Neuron (in vitro differentiated cells): ENCODE results near the gene NUDT8.

Source experiments
- H2AFZ ChIP-seq: one replicate; pipeline ENCODE4 v1.6.1; 2013; ENCODE audit warnings: low read depth, mild to moderate bottlenecking, inconsistent platforms, low read length, moderate library complexity
- H3K27me3 ChIP-seq: one replicate; pipeline ENCODE4 v1.6.1; 2013; ENCODE audit warnings: low read length; ENCODE audit not compliant: insufficient read depth
- H3K36me3 ChIP-seq: one replicate; pipeline ENCODE4 v1.6.1; 2013; ENCODE audit warnings: low read length; ENCODE audit not compliant: insufficient read depth
- H3K4me1 ChIP-seq: one replicate; pipeline ENCODE4 v1.6.1; 2013; ENCODE audit warnings: low read length; ENCODE audit not compliant: insufficient read depth
- H3K4me3 ChIP-seq: 2 replicates; pipeline ENCODE4 v1.5.1; 2013; ENCODE audit warnings: mild to moderate bottlenecking, low read length, moderate library complexity
- H3K9me3 ChIP-seq: one replicate; pipeline ENCODE4 v1.6.1; 2013; ENCODE audit warnings: low read length

NUDT8 gene

GRCh38 chr11:67585911-67586310 lies 43.8 kb downstream of the NUDT8 start:
- H3K4me3 ChIP-seq, result no peak overlapping the region
- H3K4me1 ChIP-seq, result peaks cover 33% of the 10 kb centered on the region
- no peaks in the 10 kb centered on the region for H3K9me3 ChIP-seq
- H3K27me3 ChIP-seq, result no peaks in the 10 kb centered on the region
- H2AFZ ChIP-seq, result no peak overlapping the region
- peaks cover 27% of the 10 kb centered on the region for H3K36me3 ChIP-seq

GRCh38 chr11:67584881-67585873 lies 44.6 kb downstream of the NUDT8 start:
- Histone ChIP-seq H3K4me3 (peak overlapping the region; percentile 83), H2AFZ (no peak overlapping the region), H3K27me3 (no peaks in the 10 kb centered on the region), H3K36me3 (peaks cover 27% of the 10 kb centered on the region), H3K4me1 (peaks cover 33% of the 10 kb centered on the region), H3K9me3 (no peaks in the 10 kb centered on the region)

- H3K9me3 ChIP-seq, result no peaks in the 10 kb centered on the region
These were observed 45.4 kb downstream of the NUDT8 start for GRCh38 chr11:67584205-67584880.

GRCh38 chr11:67583247-67584204 lies 46.2 kb downstream of the NUDT8 start, which contains the start of gene GSTP1:
TSS of gene GSTP1 (plus strand) at chr11:67583812. CDS start at chr11:67583844, 32 bp downstream.
- H3K27me3 ChIP-seq, result peaks cover 9% of the 10 kb centered on the region
- peaks cover 25% of the 10 kb centered on the region for H3K36me3 ChIP-seq
- H3K4me1 ChIP-seq, result peaks cover 33% of the 10 kb centered on the region
- H3K9me3 ChIP-seq, result no peaks in the 10 kb centered on the region
- peak within 1 kb of the TSS; percentile 83 for H3K4me3 ChIP-seq
- peak within 1 kb of the TSS; percentile 43 for H2AFZ ChIP-seq

More at GRCh38 chr11:67584205-67584880, 45.4 kb downstream of the NUDT8 start:
- H3K4me3 ChIP-seq, result peak overlapping the region; percentile 83
- H3K4me1 ChIP-seq, result peaks cover 33% of the 10 kb centered on the region
- H3K36me3 ChIP-seq, result peaks cover 25% of the 10 kb centered on the region
- no peak overlapping the region for H2AFZ ChIP-seq
- H3K27me3 ChIP-seq, result peaks cover 5% of the 10 kb centered on the region

GRCh38 chr11:67582011-67582410 lies 47.7 kb downstream of the NUDT8 start:
- H3K4me3 ChIP-seq, result no peak overlapping the region
- peaks cover 19% of the 10 kb centered on the region for H3K36me3 ChIP-seq
- H3K4me1 ChIP-seq, result peaks cover 33% of the 10 kb centered on the region
- no peaks in the 10 kb centered on the region for H3K9me3 ChIP-seq
- H2AFZ ChIP-seq, result no peak overlapping the region
- H3K27me3 ChIP-seq, result peaks cover 14% of the 10 kb centered on the region

- H3K9me3 ChIP-seq, result no peaks in the 10 kb centered on the region
- H2AFZ ChIP-seq, result no peak overlapping the region
- H3K36me3 ChIP-seq, result peaks cover 16% of the 10 kb centered on the region
- H3K4me1 ChIP-seq, result peaks cover 33% of the 10 kb centered on the region
- peaks cover 16% of the 10 kb centered on the region for H3K27me3 ChIP-seq
- no peak overlapping the region for H3K4me3 ChIP-seq
These were observed 48.3 kb downstream of the NUDT8 start for GRCh38 chr11:67581469-67581868.

- Histone ChIP-seq H2AFZ (no peak overlapping the region), H3K4me3 (no peak overlapping the region), H3K4me1 (peaks cover 22% of the 10 kb centered on the region), H3K36me3 (no peaks in the 10 kb centered on the region), H3K27me3 (peaks cover 26% of the 10 kb centered on the region), H3K9me3 (no peaks in the 10 kb centered on the region)
These were observed 51.8 kb downstream of the NUDT8 start for GRCh38 chr11:67577951-67578350.
